MCF 10A (cell line): ENCODE results near the gene PBX3. TPM values are rescaled to one million over a fixed set of nuclear protein-coding genes. Genes with fewer than 3 reads are reported as not detected.

Experiments
- BruUV-seq: library from RNA; stranded (reverse); fragments of 400-500 nt; replicated peaks from 2 replicates; lab custom pipeline; 2021; lab: Mats Ljungman, UMichigan
- CTCF ChIA-PET: fragments of 300-600 bp; sonication (Branson Sonifier 250); formaldehyde crosslinking; extraction: SDS; loops from one replicate; lab custom pipeline; 2021; ENCODE audit warnings: antibody characterized with exemption, inconsistent platforms; lab: Yijun Ruan, JAX
- POLR2A ChIA-PET: fragments of 300-600, 350-650 bp; sonication (Branson Sonifier 250); formaldehyde crosslinking; extraction: SDS; loops from one replicate; lab custom pipeline; 2020; ENCODE audit warnings: antibody characterized with exemption, inconsistent platforms; lab: Yijun Ruan, JAX
- DNase-seq: peaks from one replicate; pipeline ENCODE4 v3.0.0-alpha.2; 2018; ENCODE audit not compliant: unreplicated experiment
- H3K27ac Mint-ChIP-seq: one replicate; pipeline ENCODE4 v1.8.0; 2022; ENCODE audit warnings: mild to moderate bottlenecking, low read depth, mixed read lengths; ENCODE audit not compliant: unreplicated experiment
- H3K27me3 Mint-ChIP-seq: one replicate; pipeline ENCODE4 v1.8.0; 2022; ENCODE audit warnings: mixed read lengths; ENCODE audit not compliant: insufficient read depth, unreplicated experiment
- H3K36me3 Mint-ChIP-seq: one replicate; pipeline ENCODE4 v1.8.0; 2022; ENCODE audit warnings: mild to moderate bottlenecking, moderate library complexity, mixed read lengths; ENCODE audit not compliant: insufficient read depth, unreplicated experiment
- H3K4me1 Mint-ChIP-seq: one replicate; pipeline ENCODE4 v1.8.0; 2022; ENCODE audit warnings: mixed read lengths; ENCODE audit not compliant: insufficient read depth, unreplicated experiment
- H3K4me3 Mint-ChIP-seq: one replicate; pipeline ENCODE4 v1.8.0; 2022; ENCODE audit warnings: mild to moderate bottlenecking, moderate library complexity, mixed read lengths; ENCODE audit not compliant: unreplicated experiment
- H3K9me3 Mint-ChIP-seq: one replicate; pipeline ENCODE4 v1.8.0; 2022; ENCODE audit warnings: mixed read lengths; ENCODE audit not compliant: unreplicated experiment
- CTCF ChIP-seq: fragments of 200-600 bp; IDR thresholded peaks from one replicate; pipeline ENCODE4 v1.8.0; 2022; ENCODE audit warnings: antibody characterized with exemption, mild to moderate bottlenecking; ENCODE audit not compliant: unreplicated experiment
- intact Hi-C: fragments of 100-400 bp; cut with micrococcal nuclease; formaldehyde crosslinking; loops from 2 replicates; pipeline ENCODE4 v1.14.1; 2022
- total RNA-seq: library from RNA; stranded (reverse); gene quantifications from 2 replicates; pipeline ENCODE4 v1.2.3, GENCODE V29; 2022

The PBX3 gene
- total RNA-seq, 1 experiment from 2014 or later, result 17.5 TPM

- intact Hi-C loops, result no loop called here
- Mint-ChIP-seq H3K36me3 (no peaks in the 10 kb centered on the region), H3K9me3 (no peaks in the 10 kb centered on the region), H3K4me1 (peaks cover 34% of the 10 kb centered on the region), H3K27ac (peak overlapping the region; percentile 80), H3K4me3 (peak overlapping the region; percentile 84), H3K27me3 (no peaks in the 10 kb centered on the region)
- BruUV-seq, result no TSS peak
- CTCF ChIA-PET, result interaction anchor here (0.6 to 0.7 kb wide), 2 partner anchors 9 to 1600 kb away, joined by 3 to 4 read pairs; no protein-coding TSS in a partner anchor
- peak; percentile 43 for DNase-seq
- POLR2A ChIA-PET, result interaction anchor here (0.6 to 3.9 kb wide), 13 partner anchors 8 to 509 kb away, joined by 3 to 31 read pairs (median 5); partner anchors contain the start of genes HSPA5 and MAPKAP1
- no peak for TF ChIP-seq CTCF
These were observed 3.4 kb downstream of the PBX3 start for GRCh38 chr9:125750627-125751011.

GRCh38 chr9:125752070-125752628 is 5.0 kb downstream of the PBX3 start:
- peak; percentile 31 for DNase-seq

GRCh38 chr9:125754096-125754495 is 6.9 kb downstream of the PBX3 start:
- Mint-ChIP-seq H3K36me3 (no peaks in the 10 kb centered on the region), H3K4me3 (no peak overlapping the region), H3K27me3 (no peaks in the 10 kb centered on the region), H3K9me3 (no peaks in the 10 kb centered on the region), H3K27ac (no peak overlapping the region), H3K4me1 (peaks cover 29% of the 10 kb centered on the region)
- POLR2A ChIA-PET, result interaction anchor here (0.5 to 1.1 kb wide), 4 partner anchors 8 to 513 kb away, joined by 3 to 5 read pairs (median 4); partner anchors contain the start of gene HSPA5
- intact Hi-C loops, result no loop called here
- CTCF ChIA-PET, result no interaction called here
- TF ChIP-seq CTCF, result no peak
- no TSS peak for BruUV-seq
- DNase-seq, result no peak

More at GRCh38 chr9:125752070-125752628, 5.0 kb downstream of the PBX3 start:
- BruUV-seq, result no TSS peak
- intact Hi-C loops, result no loop called here
- ChIA-PET CTCF (no interaction called here), POLR2A (interaction anchor here (1.3 kb wide), 1 partner anchor 11 kb away, joined by 6 read pairs; no protein-coding TSS in a partner anchor)
- Mint-ChIP-seq H3K4me1 (peaks cover 34% of the 10 kb centered on the region), H3K9me3 (no peaks in the 10 kb centered on the region), H3K27me3 (no peaks in the 10 kb centered on the region), H3K4me3 (no peak overlapping the region), H3K27ac (peak overlapping the region; percentile 80), H3K36me3 (no peaks in the 10 kb centered on the region)
- TF ChIP-seq CTCF, result no peak

- BruUV-seq, result no TSS peak
- Mint-ChIP-seq H3K27me3 (no peaks in the 10 kb centered on the region), H3K36me3 (no peaks in the 10 kb centered on the region), H3K9me3 (no peaks in the 10 kb centered on the region), H3K4me3 (no peak overlapping the region), H3K4me1 (peaks cover 17% of the 10 kb centered on the region), H3K27ac (no peak overlapping the region)
- ChIA-PET POLR2A (interaction anchor here (0.7 to 2.6 kb wide), 4 partner anchors 8 to 54 kb away, joined by 3 to 8 read pairs (median 4); no protein-coding TSS in a partner anchor), CTCF (interaction anchor here (0.7 kb wide), 1 partner anchor 1034 kb away, joined by 5 read pairs; no protein-coding TSS in a partner anchor)
- no peak for DNase-seq
- intact Hi-C loops, result no loop called here
- TF ChIP-seq CTCF, result no peak
These were observed 8.2 kb downstream of the PBX3 start for GRCh38 chr9:125755340-125755739.
